GM19099 (cell line): Measurements from ENCODE around the gene OR2B2.
A peak's percentile ranks its signal among the peaks of the same experiment; 100 is the strongest.

Experiments
- POLR2A ChIP-seq: IDR thresholded peaks from 3 replicates; pipeline ENCODE4 v1.6.1; 2011; ENCODE audit warnings: low read depth; ENCODE audit not compliant: insufficient read length; ENCODE audit errors: extremely low read depth

Gene OR2B2

GRCh38 chr6:27893836-27894807 lies 18.1 kb downstream of the OR2B2 start:
- peak; percentile 23 for TF ChIP-seq POLR2A

DNA sequence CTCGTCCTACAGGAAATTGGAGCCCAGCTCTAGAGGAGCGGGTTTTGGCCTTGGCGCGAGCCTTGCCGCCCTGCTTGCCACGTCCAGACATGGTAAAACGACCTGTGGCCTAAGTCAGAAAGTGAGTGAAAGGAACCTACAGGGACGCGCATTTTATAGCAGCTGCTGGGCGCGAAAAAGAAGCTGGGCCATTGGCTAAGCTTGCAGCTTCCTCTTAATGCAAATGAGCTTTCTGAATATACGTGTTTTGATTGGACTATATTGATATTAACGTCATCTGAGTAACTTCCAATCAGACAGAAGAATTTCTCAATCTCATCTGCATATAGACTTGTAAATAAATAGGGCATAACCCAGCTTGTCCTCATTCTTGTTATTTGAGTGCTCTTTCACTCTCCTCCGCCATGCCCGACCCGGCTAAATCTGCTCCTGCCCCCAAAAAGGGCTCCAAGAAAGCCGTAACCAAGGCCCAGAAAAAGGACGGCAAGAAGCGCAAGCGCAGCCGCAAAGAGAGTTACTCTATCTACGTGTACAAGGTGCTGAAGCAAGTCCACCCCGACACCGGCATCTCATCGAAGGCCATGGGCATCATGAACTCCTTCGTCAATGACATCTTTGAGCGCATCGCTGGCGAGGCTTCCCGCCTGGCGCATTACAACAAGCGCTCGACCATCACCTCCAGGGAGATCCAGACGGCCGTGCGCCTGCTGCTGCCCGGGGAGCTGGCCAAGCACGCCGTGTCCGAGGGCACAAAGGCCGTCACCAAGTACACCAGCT lies 18.9 kb downstream of the OR2B2 start:
- TF ChIP-seq POLR2A: peak; percentile 99

- TF ChIP-seq POLR2A: no peak
Observed at GRCh38 chr6:27892649-27893058, 19.5 kb downstream of the OR2B2 start.

GRCh38 chr6:27891320-27891875 lies 20.8 kb downstream of the OR2B2 start:
- TF ChIP-seq POLR2A: peak; percentile 23

DNA sequence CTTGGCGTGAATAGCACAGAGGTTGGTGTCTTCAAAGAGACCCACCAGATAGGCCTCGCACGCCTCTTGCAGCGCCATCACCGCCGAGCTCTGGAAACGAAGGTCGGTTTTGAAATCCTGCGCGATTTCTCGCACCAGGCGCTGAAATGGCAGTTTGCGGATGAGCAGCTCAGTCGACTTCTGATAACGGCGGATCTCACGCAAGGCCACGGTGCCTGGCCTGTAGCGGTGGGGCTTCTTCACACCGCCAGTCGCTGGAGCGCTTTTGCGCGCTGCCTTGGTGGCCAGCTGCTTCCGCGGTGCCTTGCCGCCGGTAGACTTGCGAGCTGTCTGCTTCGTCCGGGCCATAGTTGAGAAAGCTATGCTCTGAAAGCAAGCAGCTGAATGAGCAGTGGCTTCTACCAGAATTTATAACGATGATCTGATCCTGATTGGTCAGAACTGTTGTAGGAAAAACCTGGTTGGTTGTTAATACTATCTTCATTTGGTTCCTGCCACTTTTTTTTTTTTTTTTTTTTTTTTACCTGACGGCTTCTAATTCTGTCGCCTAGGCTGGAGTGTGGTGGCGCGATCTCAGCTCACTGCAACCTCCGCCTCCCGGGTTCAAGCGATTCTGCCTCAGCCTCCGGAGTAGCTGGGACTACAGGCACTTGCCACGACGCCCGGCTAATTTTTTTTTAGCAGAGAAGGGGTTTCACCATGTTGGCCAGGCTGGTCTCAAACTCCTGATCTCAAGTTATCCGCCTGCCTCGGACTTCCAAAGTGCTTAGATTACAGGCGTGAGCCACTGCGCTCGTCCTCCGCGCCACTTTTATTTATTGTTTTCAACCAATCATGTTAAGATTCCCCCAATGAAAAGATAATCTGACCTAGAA lies 21.5 kb downstream of the OR2B2 start:
- TF ChIP-seq POLR2A: peak; percentile 99

- peak; percentile 57 for TF ChIP-seq POLR2A
Observed at GRCh38 chr6:27889628-27890444, 22.4 kb downstream of the OR2B2 start.

- TF ChIP-seq POLR2A: no peak
Observed at GRCh38 chr6:27889275-27889627, 22.9 kb downstream of the OR2B2 start.

GRCh38 chr6:27888566-27888965 lies 23.6 kb downstream of the OR2B2 start:
- no peak for TF ChIP-seq POLR2A

GRCh38 chr6:27886073-27886472 lies 26.1 kb downstream of the OR2B2 start:
- TF ChIP-seq POLR2A: no peak

GRCh38 chr6:27883136-27883535 lies 29.1 kb downstream of the OR2B2 start:
- no peak for TF ChIP-seq POLR2A

- TF ChIP-seq POLR2A: no peak
Observed at GRCh38 chr6:27882624-27883023, 29.6 kb downstream of the OR2B2 start.

DNA sequence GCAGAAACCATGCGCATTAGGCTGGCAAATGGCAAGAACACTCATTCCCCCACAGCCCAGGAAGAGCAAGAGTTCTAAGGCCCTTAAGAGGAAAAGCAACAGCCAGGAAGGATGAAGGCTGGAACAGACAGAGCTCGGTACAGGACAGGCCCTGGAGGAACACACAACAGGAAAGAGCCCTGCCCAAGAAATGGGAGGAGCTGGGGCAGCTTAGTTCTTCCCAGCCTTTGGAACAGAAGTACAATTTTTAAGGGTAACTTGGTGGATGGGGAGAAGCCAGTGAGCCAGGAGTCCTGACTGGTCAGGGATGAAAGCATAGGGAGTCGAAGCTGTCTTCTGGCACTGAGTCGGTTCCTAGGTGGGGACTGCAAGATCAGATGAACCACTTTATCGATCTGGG lies 32.4 kb downstream of the OR2B2 start:
- no peak for TF ChIP-seq POLR2A

- no peak for TF ChIP-seq POLR2A
Observed at GRCh38 chr6:27874016-27874415, 38.2 kb downstream of the OR2B2 start.
